Tibial artery (tissue), 4 donors: Measurements from ENCODE around the gene TM9SF1.
A peak's percentile ranks its signal among the peaks of the same experiment; 100 is the strongest.

Experiments used
- DNase-seq, 2 donors: peaks; one replicate each; pipeline ENCODE4 v3.0.0-alpha.2; 2019
- H3K27ac ChIP-seq, 2 donors: fragments of 200-600 bp; sonication (generic) in 1 of 2; 1 replicate in 1 of 2; 2 replicates in 1 of 2; pipeline ENCODE4 v1.5.1; 2018 to 2019; ENCODE audit warnings: mild to moderate bottlenecking in 1 of 2
- H3K27me3 ChIP-seq, 2 donors: fragments of 200-600 bp; sonication (generic) in 1 of 2; one replicate each; pipeline versions ENCODE4 v1.5.1 to v1.6.0; 2016 to 2019
- H3K36me3 ChIP-seq, 3 donors: fragments of 200-600 bp; sonication (generic) in 2 of 3; one replicate each; pipeline ENCODE4 v1.5.1; 2016 to 2019; ENCODE audit warnings: mild to moderate bottlenecking in 2 of 3
- H3K4me1 ChIP-seq, 4 donors: fragments of 200-600 bp; sonication (generic) in 2 of 4; 1 replicate in 3 of 4; 2 replicates in 1 of 4; pipeline ENCODE4 v1.5.1; 2016 to 2019
- H3K4me3 ChIP-seq, 2 donors: fragments of 200-600 bp; sonication (generic) in 1 of 2; 1 replicate in 1 of 2; 2 replicates in 1 of 2; pipeline ENCODE4 v1.5.1; 2018 to 2019; ENCODE audit warnings: mild to moderate bottlenecking in 2 of 2
- H3K9me3 ChIP-seq, 3 donors: fragments of 200-600 bp; sonication (generic) in 1 of 3; one replicate each; pipeline ENCODE4 v1.5.1; 2016 to 2019
- intact Hi-C: fragments of 100-400 bp; cut with DNase I; formaldehyde crosslinking; loops from one replicate; pipeline ENCODE4 v1.15.0; 2023; ENCODE audit warnings: low total_unique reads
- TF ChIP-seq, protein P1 (sequence below), 2 experiments: fragments of 200-600 bp in 1 of 2; fragments of 450-650 bp in 1 of 2; IDR thresholded peaks; one replicate each; pipeline ENCODE4 v1.5.1; 2017 to 2019; ENCODE audit warnings: antibody characterized with exemption in 2 of 2, mild to moderate bottlenecking in 1 of 2, moderate library complexity in 1 of 2

Gene TM9SF1

GRCh38 chr14:24189460-24189859, 5.8 kb downstream of the TM9SF1 start:
- intact Hi-C loops, result loop anchor here (5.0 kb wide), 1 partner anchor 42 kb away; the partner anchor contains the start of genes PSME2 and RNF31
- peak overlapping the region in 1 of 2 donors; percentile 73 for H3K27ac ChIP-seq
- TF ChIP-seq, protein P1, sequence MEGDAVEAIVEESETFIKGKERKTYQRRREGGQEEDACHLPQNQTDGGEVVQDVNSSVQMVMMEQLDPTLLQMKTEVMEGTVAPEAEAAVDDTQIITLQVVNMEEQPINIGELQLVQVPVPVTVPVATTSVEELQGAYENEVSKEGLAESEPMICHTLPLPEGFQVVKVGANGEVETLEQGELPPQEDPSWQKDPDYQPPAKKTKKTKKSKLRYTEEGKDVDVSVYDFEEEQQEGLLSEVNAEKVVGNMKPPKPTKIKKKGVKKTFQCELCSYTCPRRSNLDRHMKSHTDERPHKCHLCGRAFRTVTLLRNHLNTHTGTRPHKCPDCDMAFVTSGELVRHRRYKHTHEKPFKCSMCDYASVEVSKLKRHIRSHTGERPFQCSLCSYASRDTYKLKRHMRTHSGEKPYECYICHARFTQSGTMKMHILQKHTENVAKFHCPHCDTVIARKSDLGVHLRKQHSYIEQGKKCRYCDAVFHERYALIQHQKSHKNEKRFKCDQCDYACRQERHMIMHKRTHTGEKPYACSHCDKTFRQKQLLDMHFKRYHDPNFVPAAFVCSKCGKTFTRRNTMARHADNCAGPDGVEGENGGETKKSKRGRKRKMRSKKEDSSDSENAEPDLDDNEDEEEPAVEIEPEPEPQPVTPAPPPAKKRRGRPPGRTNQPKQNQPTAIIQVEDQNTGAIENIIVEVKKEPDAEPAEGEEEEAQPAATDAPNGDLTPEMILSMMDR (IDR thresholded peaks at IDR 0.05), result no peak

DNA sequence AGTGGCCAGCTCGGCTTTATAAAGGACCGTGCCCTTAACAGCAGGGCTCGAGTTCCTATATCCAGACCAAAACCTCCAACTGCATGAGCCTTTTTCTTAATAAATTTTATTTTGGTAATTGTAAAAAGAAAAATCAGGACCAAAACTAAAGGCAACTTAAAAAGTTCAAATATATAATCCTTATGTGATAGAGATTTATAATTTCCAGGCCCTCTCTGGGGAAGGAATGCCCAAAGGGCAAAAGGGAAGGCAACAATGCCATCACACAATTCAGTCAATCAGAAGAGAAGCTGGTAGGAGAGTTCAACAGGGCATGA, 6.2 kb downstream of the TM9SF1 start:
- H3K27me3 ChIP-seq, result no peaks in the 10 kb centered on the region
- peak overlapping the region; percentile 56 to 67 for H3K4me3 ChIP-seq
- intact Hi-C loops, result loop anchor here (5.0 kb wide), 1 partner anchor 42 kb away; the partner anchor contains the start of genes PSME2 and RNF31
- no peak for DNase-seq
- TF ChIP-seq, protein P1 (IDR thresholded peaks at IDR 0.05), result no peak
- H3K36me3 ChIP-seq, result peaks cover 39 to 68% (median 48%) of the 10 kb centered on the region in 3 donors
- peaks cover 0 to 26% (median 19%) of the 10 kb centered on the region in 4 donors for H3K4me1 ChIP-seq
- peak overlapping the region in 1 of 2 donors; percentile 73 for H3K27ac ChIP-seq
- no peaks in the 10 kb centered on the region for H3K9me3 ChIP-seq

More at GRCh38 chr14:24189460-24189859, 5.8 kb downstream of the TM9SF1 start:
- Histone ChIP-seq H3K4me1 (peaks cover 0 to 30% (median 23%) of the 10 kb centered on the region in 4 donors), H3K4me3 (no peak overlapping the region), H3K27me3 (no peaks in the 10 kb centered on the region), H3K9me3 (no peaks in the 10 kb centered on the region), H3K36me3 (peaks cover 34 to 63% (median 44%) of the 10 kb centered on the region in 3 donors)
- DNase-seq, result no peak

DNA sequence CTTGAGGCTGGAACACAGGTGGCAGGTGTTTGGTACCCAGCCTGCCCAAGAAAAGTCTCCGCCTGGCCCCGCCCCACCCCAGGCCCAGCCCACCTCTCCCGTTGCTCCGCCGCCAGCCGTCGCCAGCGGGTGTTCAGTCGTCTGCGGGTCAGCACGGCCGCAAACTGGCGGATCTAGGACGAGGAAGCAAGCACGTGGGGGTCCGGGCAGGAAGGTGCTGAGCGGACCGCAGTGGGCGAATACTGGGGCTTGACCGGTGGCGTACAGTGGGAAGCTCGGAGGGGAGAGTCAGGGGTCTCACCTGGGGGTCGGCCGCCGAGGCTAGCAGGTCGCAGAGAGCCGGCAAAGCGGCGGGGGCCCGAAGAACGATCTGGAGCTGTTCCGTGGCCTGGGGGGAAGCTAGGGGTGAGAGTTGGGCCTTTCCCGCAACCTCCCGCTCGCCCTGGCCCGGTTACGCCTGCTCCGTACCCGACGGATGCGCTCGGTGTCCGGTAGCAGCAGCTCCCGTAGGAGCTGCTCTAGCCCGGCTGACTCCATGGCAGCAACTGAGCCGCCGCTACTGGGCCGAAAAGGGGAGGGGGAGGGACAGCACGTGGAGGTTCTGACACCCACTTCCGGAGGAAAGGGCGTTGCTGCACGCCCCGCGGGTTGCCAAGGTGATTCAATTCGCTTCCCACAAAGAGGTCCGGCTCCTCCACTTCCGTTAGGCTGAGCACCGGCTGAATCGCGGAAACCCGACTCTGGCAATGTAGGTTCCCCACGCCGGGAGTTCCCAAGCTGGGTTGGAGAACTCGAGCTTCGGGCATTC, 6.8 kb downstream of the TM9SF1 start, which contains the start of gene IPO4:
Gene IPO4, minus strand, starts transcription at position 566 of the 808 bp plus-strand sequence. Its CDS starts 29 bp downstream, at position 537.
- no peaks in the 10 kb centered on the region for H3K27me3 ChIP-seq
- intact Hi-C loops, result loop anchor here (5.0 kb wide), 1 partner anchor 41 kb away; the partner anchor contains the start of genes PSME2 and RNF31
- H3K9me3 ChIP-seq, result no peaks in the 10 kb centered on the region
- H3K4me3 ChIP-seq, result peak within 1 kb of the TSS; percentile 56 to 67
- DNase-seq, result peak; percentile 96 to 97
- TF ChIP-seq, protein P1 (IDR thresholded peaks at IDR 0.05), result peak in 1 of 2 experiments; percentile 9
- peak within 1 kb of the TSS; percentile 65 to 73 for H3K27ac ChIP-seq
- H3K36me3 ChIP-seq, result peaks cover 45 to 73% (median 54%) of the 10 kb centered on the region in 3 donors
- peaks cover 0 to 24% (median 17%) of the 10 kb centered on the region in 4 donors for H3K4me1 ChIP-seq

GRCh38 chr14:24187539-24187915, 7.7 kb downstream of the TM9SF1 start:
- intact Hi-C loops, result loop anchor here (5.0 kb wide), 1 partner anchor 40 kb away; the partner anchor contains the start of genes PSME2 and RNF31
- DNase-seq, result no peak
- TF ChIP-seq, protein P1 (IDR thresholded peaks at IDR 0.05), result no peak
- Histone ChIP-seq H3K9me3 (no peaks in the 10 kb centered on the region), H3K4me1 (peaks cover 0 to 24% (median 17%) of the 10 kb centered on the region in 4 donors), H3K27me3 (no peaks in the 10 kb centered on the region), H3K36me3 (peaks cover 48 to 75% (median 56%) of the 10 kb centered on the region in 3 donors), H3K4me3 (peak overlapping the region; percentile 56 to 67), H3K27ac (no peak overlapping the region)

GRCh38 chr14:24186831-24187538, 8.3 kb downstream of the TM9SF1 start:
- H3K4me3 ChIP-seq, result no peak overlapping the region

More at GRCh38 chr14:24186831-24187538, 8.3 kb downstream of the TM9SF1 start:
- Histone ChIP-seq H3K36me3 (peaks cover 48 to 75% (median 56%) of the 10 kb centered on the region in 3 donors), H3K27ac (no peak overlapping the region), H3K4me1 (peaks cover 0 to 24% (median 17%) of the 10 kb centered on the region in 4 donors), H3K9me3 (no peaks in the 10 kb centered on the region), H3K27me3 (no peaks in the 10 kb centered on the region)
- intact Hi-C loops, result loop anchor here (5.0 kb wide), 1 partner anchor 40 kb away; the partner anchor contains the start of genes PSME2 and RNF31
- TF ChIP-seq, protein P1 (IDR thresholded peaks at IDR 0.05), result no peak
- DNase-seq, result no peak
